B cell (primary cell): ENCODE measurements around the gene KCNT2. TPM values are rescaled to one million over a fixed set of nuclear protein-coding genes. Genes with fewer than 3 reads are reported as not detected.

Source experiments
- ATAC-seq: fragments of 200-7000 bp; cut with Tn5 transposase; one replicate; pipeline ENCODE4 v1.10.0; 2021; ENCODE audit warnings: low read depth, mild to moderate bottlenecking, moderate number of reproducible peaks, moderate library complexity
- CTCF ChIA-PET: fragments of 350-600 bp; sonication (Branson Sonifier 250); formaldehyde crosslinking; loops from one replicate; lab custom pipeline; 2021; ENCODE audit warnings: antibody characterized with exemption, inconsistent platforms; lab: Charles Lee
- POLR2A ChIA-PET: fragments of 350-600 bp; sonication (Branson Sonifier 250); formaldehyde crosslinking; loops from one replicate; lab custom pipeline; 2021; ENCODE audit warnings: antibody characterized with exemption; lab: Charles Lee
- DNase-seq: peaks from one replicate; pipeline ENCODE4 v3.0.0; 2013
- H2AFZ ChIP-seq: 2 replicates; pipeline ENCODE4 v1.6.1; 2012; ENCODE audit warnings: mild to moderate bottlenecking, low read depth, low read length; ENCODE audit not compliant: insufficient read depth, poor library complexity, severe bottlenecking
- H3K27ac ChIP-seq, 2 donors: 1 replicate in 1 of 2; 2 replicates in 1 of 2; pipeline ENCODE4 v1.5.1; 2012 to 2013; ENCODE audit warnings: low read length in 2 of 2, mild to moderate bottlenecking in 2 of 2, moderate library complexity in 1 of 2
- H3K27me3 ChIP-seq, 4 experiments: fragments of 200-600 bp in 1 of 4; sonication (generic) in 1 of 4; replicated peaks in 1 of 4; 1 replicate in 2 of 4; 2 replicates in 2 of 4; pipeline versions ENCODE4 v1.6.1 to v1.7.0; 2013 to 2016; ENCODE audit warnings: low read length in 3 of 4, mild to moderate bottlenecking in 2 of 4, mixed read lengths in 1 of 4, moderate library complexity in 1 of 4; ENCODE audit not compliant: insufficient read depth in 4 of 4, control insufficient read depth in 3 of 4; ENCODE audit errors: control extremely low read depth in 1 of 4
- H3K36me3 ChIP-seq, 2 experiments: replicated peaks in 1 of 2; 1 replicate in 1 of 2; 2 replicates in 1 of 2; pipeline versions ENCODE4 v1.6.1 to v1.7.1; 2013; ENCODE audit warnings: low read length in 1 of 2; ENCODE audit not compliant: insufficient read depth in 2 of 2, control insufficient read depth in 1 of 2; ENCODE audit errors: control extremely low read depth in 1 of 2, extremely low read depth in 1 of 2
- H3K4me1 ChIP-seq, 2 donors: fragments of 200-600 bp in 1 of 2; sonication (generic) in 1 of 2; 1 replicate in 1 of 2; 2 replicates in 1 of 2; pipeline versions ENCODE4 v1.5.1 to v1.6.1; 2013 to 2017; ENCODE audit warnings: low read length in 2 of 2; ENCODE audit not compliant: control insufficient read depth in 2 of 2, insufficient read depth in 2 of 2
- H3K4me2 ChIP-seq: replicated peaks from 2 replicates; pipeline ENCODE3; 2012; ENCODE audit warnings: mild to moderate bottlenecking, low read depth, low read length; ENCODE audit not compliant: poor library complexity, severe bottlenecking
- H3K4me3 ChIP-seq, 5 experiments: fragments of 200-600 bp in 1 of 5; sonication (generic) in 1 of 5; 1 replicate in 3 of 5; 2 replicates in 2 of 5; pipeline versions ENCODE4 v1.5.1 to v1.7.0; 2011 to 2016; ENCODE audit warnings: low read length in 4 of 5, mild to moderate bottlenecking in 4 of 5, low read depth in 2 of 5, control low read depth in 1 of 5, moderate library complexity in 1 of 5; ENCODE audit not compliant: insufficient read depth in 1 of 5; ENCODE audit errors: control extremely low read depth in 1 of 5, extremely low read depth in 1 of 5
- H3K79me2 ChIP-seq: fragments of 200-600 bp; sonication (generic); one replicate; pipeline ENCODE4 v1.6.0; 2016; ENCODE audit warnings: low read length; ENCODE audit not compliant: control insufficient read depth, insufficient read depth
- H3K9ac ChIP-seq: fragments of 200-600 bp; sonication (generic); 2 replicates; pipeline ENCODE4 v1.6.1; 2017; ENCODE audit warnings: mild to moderate bottlenecking, low read length, moderate library complexity
- H3K9me3 ChIP-seq, 3 donors: one replicate each; pipeline versions ENCODE4 v1.6.1 to v1.7.1; 2013; ENCODE audit warnings: low read length in 2 of 3; ENCODE audit not compliant: control insufficient read depth in 2 of 3, insufficient read depth in 1 of 3; ENCODE audit errors: control extremely low read depth in 1 of 3
- H4K20me1 ChIP-seq: 2 replicates; pipeline ENCODE4 v1.6.0; 2012; ENCODE audit warnings: mild to moderate bottlenecking, low read length; ENCODE audit not compliant: insufficient read depth, control insufficient read depth, poor library complexity, severe bottlenecking
- H3K27ac Mint-ChIP-seq: one replicate; pipeline ENCODE4 v1.8.0; 2021; ENCODE audit warnings: mixed read lengths
- H3K27me3 Mint-ChIP-seq: one replicate; pipeline ENCODE4 v1.8.0; 2021; ENCODE audit warnings: mixed read lengths
- H3K4me1 Mint-ChIP-seq: one replicate; pipeline ENCODE4 v1.8.0; 2021; ENCODE audit warnings: mixed read lengths
- H3K4me3 Mint-ChIP-seq: one replicate; pipeline ENCODE4 v1.8.0; 2021; ENCODE audit warnings: mixed read lengths
- H3K9me3 Mint-ChIP-seq: one replicate; pipeline ENCODE4 v1.8.0; 2022; ENCODE audit warnings: mixed read lengths; ENCODE audit not compliant: insufficient read depth
- EZH2 ChIP-seq: IDR thresholded peaks from 2 replicates; pipeline ENCODE4 v1.6.1; 2012; ENCODE audit warnings: borderline replicate concordance, low read depth, mild to moderate bottlenecking, moderate library complexity, low read length; ENCODE audit not compliant: insufficient read depth, poor library complexity, severe bottlenecking
- WGBS: methylation state at CpG from one replicate; pipeline ENCODE4 v1.1.5; 2013; ENCODE audit warnings: missing lambda C conversion rate; ENCODE audit not compliant: insufficient coverage; 5-methylcytosine and 5-hydroxymethylcytosine counted together
- intact Hi-C: fragments of 100-400 bp; cut with micrococcal nuclease; formaldehyde crosslinking; loops from one replicate; pipeline ENCODE4 v1.10.0; 2022
- polyA plus RNA-seq: library from polyadenylated mRNA; depleted of rRNA; stranded (reverse); fragments of >200 nt; gene quantifications from 2 replicates; pipeline ENCODE4 v1.2.3, GENCODE V29; 2012
- total RNA-seq, 2 donors: library from RNA; stranded (reverse); fragments of 120-200 nt in 1 of 2; gene quantifications; 1 replicate in 1 of 2; 2 replicates in 1 of 2; pipeline versions ENCODE4 v1.2.3 to v1.2.4, GENCODE V29; 2013 to 2022
- TF ChIP-seq, protein P1 (sequence below): fragments of 200-600 bp; IDR thresholded peaks from one replicate; pipeline ENCODE4 v1.8.0; 2022; ENCODE audit warnings: antibody characterized with exemption, mild to moderate bottlenecking

KCNT2 gene
- total and polyA plus RNA-seq, 2 donors (not counting 1 experiment from before 2014, with no cell fraction given) = not detected

DNA sequence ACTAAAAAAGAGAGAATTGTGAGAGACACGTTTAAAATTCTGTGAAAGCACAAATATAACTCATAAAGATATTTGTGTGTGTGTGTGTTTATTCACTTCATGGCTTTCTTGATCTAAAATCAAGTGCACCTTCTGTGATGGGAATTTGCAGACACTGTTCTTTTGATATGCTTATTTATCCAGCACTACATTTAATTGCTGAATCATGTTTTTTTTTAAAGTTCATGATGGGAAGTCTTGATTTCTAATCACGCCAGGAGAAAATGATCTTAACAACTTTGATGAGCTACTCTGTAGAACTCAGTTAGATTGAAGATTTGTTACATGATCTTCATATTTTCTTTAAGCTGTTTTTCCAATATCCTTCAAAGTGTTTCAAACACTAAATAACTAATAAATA lies 35.0 kb downstream of the KCNT2 start:
- Histone ChIP-seq H3K4me2 (no peak overlapping the region), H3K9ac (no peak overlapping the region), H2AFZ (no peak overlapping the region), H3K27ac (no peak overlapping the region), H4K20me1 (no peaks in the 10 kb centered on the region), H3K79me2 (no peaks in the 10 kb centered on the region), H3K36me3 (no peaks in the 10 kb centered on the region), H3K4me1 (no peaks in the 10 kb centered on the region), H3K27me3 (no peaks in the 10 kb centered on the region), H3K4me3 (no peak overlapping the region), H3K9me3 (no peaks in the 10 kb centered on the region)
- ChIA-PET POLR2A (no interaction called here), CTCF (no interaction called here)
- H3K4me1 Mint-ChIP-seq = no peaks in the 10 kb centered on the region
- no CpG with 5 or more reads among the region's 2 CpGs for WGBS
- TF ChIP-seq, protein P1, sequence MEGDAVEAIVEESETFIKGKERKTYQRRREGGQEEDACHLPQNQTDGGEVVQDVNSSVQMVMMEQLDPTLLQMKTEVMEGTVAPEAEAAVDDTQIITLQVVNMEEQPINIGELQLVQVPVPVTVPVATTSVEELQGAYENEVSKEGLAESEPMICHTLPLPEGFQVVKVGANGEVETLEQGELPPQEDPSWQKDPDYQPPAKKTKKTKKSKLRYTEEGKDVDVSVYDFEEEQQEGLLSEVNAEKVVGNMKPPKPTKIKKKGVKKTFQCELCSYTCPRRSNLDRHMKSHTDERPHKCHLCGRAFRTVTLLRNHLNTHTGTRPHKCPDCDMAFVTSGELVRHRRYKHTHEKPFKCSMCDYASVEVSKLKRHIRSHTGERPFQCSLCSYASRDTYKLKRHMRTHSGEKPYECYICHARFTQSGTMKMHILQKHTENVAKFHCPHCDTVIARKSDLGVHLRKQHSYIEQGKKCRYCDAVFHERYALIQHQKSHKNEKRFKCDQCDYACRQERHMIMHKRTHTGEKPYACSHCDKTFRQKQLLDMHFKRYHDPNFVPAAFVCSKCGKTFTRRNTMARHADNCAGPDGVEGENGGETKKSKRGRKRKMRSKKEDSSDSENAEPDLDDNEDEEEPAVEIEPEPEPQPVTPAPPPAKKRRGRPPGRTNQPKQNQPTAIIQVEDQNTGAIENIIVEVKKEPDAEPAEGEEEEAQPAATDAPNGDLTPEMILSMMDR = no peak
- no peak for TF ChIP-seq EZH2
- H3K9me3 Mint-ChIP-seq = no peaks in the 10 kb centered on the region
- no peak overlapping the region for H3K27ac Mint-ChIP-seq
- DNase-seq (no peak), ATAC-seq (no peak)
- H3K4me3 Mint-ChIP-seq = no peak overlapping the region
- H3K27me3 Mint-ChIP-seq = no peaks in the 10 kb centered on the region
- intact Hi-C loops = no loop called here

DNA sequence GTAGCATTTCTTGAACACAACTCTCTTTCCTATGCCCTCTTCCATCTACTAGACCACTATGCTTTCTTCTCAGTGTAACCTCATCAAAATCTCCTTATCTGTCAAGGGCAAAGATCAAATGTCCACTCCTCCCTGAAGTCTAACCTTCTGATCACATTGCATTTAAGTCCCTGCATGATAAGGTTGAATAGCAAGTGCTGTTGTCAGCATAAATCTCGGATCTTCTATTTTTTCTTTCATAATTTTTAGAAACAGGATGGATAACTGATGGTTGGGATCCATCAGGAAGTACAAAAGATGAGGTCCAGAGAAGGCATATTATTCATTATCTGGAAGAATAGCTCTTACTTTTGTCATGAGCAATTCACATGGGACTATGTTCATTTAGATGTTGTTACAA lies 41.0 kb downstream of the KCNT2 start:
- no peaks in the 10 kb centered on the region for H3K79me2 ChIP-seq
- H3K36me3 ChIP-seq = no peaks in the 10 kb centered on the region
- no peaks in the 10 kb centered on the region for H3K4me1 ChIP-seq
- H3K9me3 ChIP-seq = peaks cover 0 to 2% (median 0%) of the 10 kb centered on the region in 3 donors
- Mint-ChIP-seq H3K27ac (no peak overlapping the region), H3K4me1 (no peaks in the 10 kb centered on the region), H3K27me3 (no peaks in the 10 kb centered on the region), H3K9me3 (peaks cover 3% of the 10 kb centered on the region), H3K4me3 (no peak overlapping the region)
- intact Hi-C loops = no loop called here
- no peak overlapping the region for H3K4me3 ChIP-seq
- no peak overlapping the region for H3K27ac ChIP-seq
- no peaks in the 10 kb centered on the region for H4K20me1 ChIP-seq
- no CpG with 5 or more reads among the region's 1 CpG for WGBS
- ATAC-seq = no peak
- H3K9ac ChIP-seq = no peak overlapping the region
- no peak for TF ChIP-seq EZH2
- TF ChIP-seq, protein P1 = no peak
- H3K27me3 ChIP-seq = no peaks in the 10 kb centered on the region
- DNase-seq = no peak
- CTCF ChIA-PET = no interaction called here
- no peak overlapping the region for H2AFZ ChIP-seq
- POLR2A ChIA-PET = no interaction called here
- no peak overlapping the region for H3K4me2 ChIP-seq
